SHP77 (cell line): ENCODE measurements around the gene HOXC12.

Experiments
- DNase-seq, 2 experiments: peaks; one replicate each; lab custom pipeline; 2025; lab: John Stamatoyannopoulos, UW

HOXC12 gene

DNA sequence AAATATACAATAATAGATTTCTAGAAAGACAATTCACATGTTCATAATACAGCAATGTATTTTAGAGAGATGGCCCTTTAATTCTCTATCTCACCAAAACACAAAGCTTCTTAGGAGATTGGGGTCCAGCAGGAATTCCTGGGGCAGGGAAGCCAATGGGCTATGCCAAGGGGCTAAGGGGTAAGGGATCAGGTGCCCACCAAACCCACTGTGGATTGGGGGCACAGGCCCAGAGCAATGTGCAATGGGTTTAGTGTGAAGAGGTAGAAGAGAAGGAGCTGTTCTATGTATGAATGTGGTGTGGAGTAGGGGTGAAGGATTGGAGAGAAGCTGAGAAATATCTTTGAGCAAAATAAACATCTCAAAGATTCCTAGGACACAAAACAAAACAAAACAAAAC is 13.5 kb upstream of the HOXC12 start:
- DNase-seq, result no peak

GRCh38 chr12:53941750-53942149 is 13.0 kb upstream of the HOXC12 start:
- DNase-seq, result no peak

GRCh38 chr12:53942467-53942997 is 12.2 kb upstream of the HOXC12 start:
- no peak for DNase-seq

GRCh38 chr12:53944209-53944608 is 10.5 kb upstream of the HOXC12 start:
- DNase-seq, result no peak

DNA sequence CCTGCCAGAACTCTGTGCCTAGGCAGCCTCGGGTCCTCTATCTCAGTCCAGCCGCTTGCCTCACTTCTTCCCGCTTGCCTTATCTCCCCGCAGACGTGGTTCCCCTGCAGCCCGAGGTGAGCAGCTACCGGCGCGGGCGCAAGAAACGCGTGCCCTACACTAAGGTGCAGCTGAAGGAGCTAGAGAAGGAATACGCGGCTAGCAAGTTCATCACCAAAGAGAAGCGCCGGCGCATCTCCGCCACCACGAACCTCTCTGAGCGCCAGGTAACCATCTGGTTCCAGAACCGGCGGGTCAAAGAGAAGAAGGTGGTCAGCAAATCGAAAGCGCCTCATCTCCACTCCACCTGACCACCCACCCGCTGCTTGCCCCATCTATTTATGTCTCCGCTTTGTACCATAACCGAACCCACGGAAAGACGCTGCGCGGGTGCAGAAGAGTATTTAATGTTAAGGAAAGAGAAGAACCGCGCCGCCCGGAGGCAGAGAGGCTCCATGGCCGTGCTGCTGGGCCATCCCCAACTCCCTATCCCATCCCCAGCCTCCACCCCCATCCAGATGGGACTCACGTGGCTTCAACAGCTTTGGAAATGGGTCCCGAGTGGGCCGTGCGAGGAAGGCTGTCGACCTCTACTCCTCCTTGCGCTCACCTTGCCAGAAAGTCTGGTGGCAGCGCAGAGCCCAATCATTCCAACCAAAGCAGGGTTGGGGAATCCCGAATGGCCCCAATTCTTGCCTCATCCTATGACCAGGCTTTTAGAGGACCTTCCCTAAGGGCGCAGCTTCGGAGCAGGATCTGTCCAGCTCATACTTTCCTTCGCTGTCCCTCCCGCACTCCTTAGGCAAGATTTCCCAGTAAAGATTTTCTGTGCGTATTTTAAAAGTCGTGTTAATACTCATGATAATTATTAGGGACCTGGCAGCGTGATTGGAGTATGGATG is 9.5 kb upstream of the HOXC12 start:
- DNase-seq, result no peak

DNA sequence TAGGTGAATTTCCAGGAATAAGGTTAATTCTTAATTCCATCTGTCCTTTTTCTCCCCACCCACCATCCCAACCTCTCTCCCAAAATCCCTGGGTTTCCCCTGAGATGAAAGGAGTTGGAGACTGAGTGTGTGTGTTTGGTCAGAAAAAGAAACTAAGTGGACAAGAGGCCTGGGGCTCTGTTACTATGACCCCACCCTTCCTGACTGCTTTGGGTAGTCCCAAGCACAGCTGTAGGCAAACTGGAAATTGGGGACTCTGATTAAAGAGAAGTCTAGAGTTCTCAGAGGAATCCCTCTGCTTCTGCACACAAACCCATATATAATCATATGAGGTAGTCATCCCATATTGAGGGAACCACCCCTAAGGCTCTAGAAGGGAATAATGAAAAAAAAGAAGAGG is 7.0 kb upstream of the HOXC12 start:
- no peak for DNase-seq

DNA sequence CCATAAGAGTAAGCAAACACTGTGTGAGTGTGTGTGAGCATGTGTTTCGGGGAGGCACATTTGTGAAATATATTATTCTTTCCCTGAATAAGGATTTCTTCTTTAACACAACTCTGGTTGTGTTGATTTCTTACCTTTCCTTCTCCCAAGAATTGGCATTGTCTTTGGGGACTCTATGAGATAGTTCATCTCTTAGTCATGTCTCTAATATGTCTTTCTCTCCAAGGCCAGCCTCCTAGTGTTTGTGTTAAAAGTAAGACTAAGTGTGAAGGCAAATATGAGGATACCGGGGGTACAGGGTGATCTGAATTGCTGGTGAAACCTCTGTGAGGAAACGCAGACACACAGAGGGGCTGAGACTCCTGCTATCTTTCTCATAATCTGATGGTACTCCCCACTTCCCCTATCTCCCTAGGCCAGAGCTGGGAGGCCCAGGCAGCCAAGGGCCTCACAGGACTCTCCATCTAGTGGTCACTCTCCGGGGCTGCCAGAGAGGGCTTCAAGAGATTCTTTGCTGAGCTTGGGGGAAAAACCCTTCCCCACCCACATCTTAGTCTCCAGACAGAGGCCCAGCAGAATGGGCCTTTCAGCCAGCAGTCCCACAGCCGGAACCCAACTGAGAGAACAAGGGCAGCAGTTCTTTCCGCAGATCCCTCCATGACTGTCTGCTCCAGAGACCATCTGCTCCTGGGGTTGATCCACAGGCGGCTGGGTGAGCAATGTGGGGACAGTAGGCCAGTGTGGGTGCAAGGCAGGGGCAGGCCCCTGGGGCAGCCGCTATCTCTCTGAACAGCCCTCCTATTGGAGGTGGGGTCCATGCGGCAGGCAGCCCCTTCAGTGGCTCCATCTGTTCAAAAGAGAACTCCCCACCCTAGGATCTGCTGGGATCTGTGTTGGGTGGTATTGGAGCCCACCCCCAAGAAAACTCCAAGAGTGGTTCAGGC is 5.8 kb upstream of the HOXC12 start:
- no peak for DNase-seq

GRCh38 chr12:53949631-53950436 is 4.9 kb upstream of the HOXC12 start:
- peak in 1 of 2 experiments; percentile 4 for DNase-seq

DNA sequence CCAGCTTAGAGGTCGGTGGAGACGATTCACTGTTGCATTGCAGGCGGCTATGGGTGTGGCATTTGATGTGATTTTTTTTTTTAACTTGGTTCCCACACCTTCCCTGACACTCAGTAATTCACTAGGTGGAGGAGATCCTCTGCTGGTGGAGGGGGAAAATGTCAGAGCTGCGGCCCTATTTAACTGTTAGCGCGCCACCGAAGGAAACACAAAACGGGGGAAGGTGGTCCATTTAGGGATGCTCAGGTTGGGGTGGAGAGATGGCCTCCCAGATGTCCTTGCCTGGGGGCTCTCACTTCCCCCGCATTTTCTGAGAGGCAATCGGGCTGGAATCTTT is 4.3 kb upstream of the HOXC12 start:
- DNase-seq, result no peak

DNA sequence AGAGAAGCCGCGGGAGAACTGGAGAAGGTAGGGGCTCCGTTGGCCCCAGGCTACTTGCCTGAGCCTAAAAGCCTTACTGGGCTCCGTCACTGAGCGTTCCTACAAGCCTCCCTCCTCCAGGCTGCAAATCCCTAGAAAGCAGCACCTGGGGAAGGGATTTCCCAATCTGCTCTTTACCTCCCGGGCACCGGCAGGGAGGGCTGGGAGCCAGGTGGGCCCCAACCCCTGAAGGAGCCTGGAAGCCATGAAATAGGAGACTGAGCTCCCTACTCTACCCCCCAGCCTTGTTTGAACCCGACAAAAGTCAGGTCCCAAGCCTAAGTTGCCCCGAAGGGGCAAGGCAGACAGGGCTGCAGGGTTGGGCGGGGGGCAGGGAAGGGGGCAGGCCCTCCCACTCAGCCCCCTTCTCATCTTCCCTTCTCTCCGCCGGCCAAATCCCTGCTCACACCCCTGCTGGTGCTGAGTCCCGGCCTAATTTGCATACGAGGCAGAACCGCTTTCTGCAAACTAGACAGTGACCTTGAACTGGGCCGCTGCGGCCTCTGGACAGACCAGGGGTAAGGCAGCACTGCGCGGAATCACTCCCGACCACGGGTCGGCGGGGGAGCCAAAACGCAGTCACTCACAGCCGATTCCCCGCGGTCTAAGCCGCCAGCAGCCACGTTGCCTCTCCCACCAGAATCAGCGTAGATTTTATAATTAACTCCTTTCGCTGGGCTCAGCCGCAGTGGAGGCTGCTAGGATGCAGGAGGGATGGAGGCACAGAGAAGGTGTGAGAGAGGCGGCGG is 3.7 kb upstream of the HOXC12 start:
- no peak for DNase-seq

DNA sequence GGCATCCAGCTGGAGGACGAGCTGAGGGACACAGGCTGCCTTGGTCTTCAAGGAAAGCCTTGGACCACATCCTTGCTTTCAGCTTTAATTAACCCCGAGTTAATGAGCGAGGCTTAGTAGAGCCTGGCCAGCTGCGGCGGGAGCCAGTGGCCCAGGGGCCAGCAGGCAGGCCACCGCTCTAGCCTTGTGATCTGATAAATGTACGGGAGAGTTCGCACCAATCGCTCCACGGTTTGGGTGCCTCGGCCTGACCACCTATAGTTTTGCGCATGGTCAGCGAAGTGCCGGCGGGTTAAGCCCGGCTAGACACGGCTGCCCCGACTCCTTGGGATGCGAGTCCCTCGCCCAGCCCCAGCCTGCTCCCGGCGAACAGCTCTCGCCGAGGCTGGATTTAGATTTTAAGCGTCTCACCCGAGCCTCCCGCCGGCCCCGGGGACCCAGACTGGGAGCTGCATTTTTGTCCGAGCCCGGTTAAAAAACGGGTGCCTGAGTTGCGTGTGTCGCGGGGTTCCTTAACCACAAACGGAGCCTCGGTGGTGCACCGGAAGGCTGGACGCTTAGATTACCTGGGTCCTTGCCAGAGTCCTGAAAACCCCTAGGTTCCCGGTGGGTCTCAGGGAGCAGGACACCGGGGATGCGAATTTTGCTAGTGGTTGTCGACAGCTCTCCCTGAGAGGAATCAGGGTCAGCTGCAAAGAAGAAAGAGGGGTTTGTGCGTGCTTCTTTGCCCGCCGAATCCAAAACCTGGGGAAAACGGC is 2.9 kb upstream of the HOXC12 start:
- no peak for DNase-seq

- DNase-seq, result no peak
Measured at GRCh38 chr12:53952335-53952694, 2.4 kb upstream of the HOXC12 start.

DNA sequence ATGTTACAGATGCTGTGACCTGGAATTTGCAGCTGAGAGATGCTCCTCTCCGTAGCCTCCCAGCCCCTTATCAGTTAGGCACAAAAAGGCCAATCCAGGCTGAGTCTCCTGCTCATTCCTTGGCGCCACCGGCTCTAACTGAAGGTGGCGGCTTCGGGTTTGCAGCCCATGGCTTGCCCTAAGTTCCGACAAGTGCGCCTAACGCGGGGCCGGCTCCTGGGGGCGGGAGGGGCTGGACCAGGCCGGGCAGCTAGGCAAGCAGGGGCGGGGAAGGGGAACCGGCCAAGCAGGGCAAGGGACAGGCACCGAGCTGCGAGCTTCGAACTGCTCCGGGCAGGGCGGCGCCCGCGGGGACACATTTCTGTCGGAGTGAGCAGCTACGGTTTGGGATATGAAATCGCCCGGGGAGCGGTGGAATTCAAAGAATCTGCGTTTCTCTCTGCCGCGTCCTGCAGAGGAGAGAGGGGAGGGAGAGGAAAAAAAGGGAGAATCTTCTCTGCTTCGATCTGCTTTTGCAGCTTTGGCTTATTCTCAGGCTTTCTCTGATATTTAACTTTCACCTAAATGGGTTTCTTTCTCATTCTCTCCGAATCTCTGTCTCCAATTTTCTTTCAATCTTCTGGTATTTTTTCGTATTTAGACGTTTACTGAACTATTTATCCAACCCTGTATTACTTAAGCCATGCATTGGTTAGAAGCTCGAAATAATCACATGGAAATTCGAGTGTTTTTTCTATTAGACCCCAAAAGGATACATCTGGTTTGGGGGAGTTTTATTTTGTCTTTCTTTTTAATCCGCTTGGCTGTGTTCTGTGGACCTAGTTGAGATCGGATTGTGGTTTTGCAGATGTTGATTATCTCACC is 1.6 kb upstream of the HOXC12 start:
- DNase-seq, result no peak

GRCh38 chr12:53953831-53954693 is 641 bp upstream of the HOXC12 start:
- DNase-seq, result no peak

DNA sequence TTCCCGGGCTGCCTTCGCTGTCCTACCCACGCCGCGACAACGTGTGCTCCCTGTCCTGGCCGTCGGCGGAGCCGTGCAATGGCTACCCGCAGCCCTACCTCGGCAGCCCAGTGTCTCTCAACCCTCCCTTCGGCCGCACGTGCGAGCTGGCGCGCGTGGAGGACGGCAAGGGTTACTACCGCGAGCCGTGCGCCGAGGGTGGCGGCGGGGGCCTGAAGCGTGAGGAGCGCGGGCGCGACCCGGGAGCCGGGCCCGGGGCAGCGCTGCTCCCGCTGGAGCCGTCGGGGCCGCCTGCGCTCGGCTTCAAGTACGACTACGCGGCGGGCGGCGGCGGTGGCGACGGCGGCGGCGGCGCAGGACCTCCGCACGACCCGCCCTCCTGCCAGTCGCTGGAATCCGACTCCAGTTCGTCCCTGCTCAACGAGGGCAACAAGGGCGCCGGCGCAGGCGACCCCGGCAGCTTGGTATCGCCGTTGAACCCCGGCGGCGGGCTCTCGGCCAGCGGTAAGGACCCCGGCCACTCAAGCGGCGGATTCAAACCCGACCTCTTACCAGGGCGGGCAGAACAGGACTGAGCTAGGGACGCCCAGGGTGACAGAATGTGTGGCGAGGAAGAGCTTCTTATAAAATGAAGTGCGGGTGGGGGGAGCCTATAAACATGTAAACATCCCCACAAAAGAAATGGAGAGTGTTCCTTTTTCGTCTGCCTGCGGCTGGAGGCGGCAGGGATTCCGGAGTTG is 503 bp downstream of the HOXC12 start:
- no peak for DNase-seq

DNA sequence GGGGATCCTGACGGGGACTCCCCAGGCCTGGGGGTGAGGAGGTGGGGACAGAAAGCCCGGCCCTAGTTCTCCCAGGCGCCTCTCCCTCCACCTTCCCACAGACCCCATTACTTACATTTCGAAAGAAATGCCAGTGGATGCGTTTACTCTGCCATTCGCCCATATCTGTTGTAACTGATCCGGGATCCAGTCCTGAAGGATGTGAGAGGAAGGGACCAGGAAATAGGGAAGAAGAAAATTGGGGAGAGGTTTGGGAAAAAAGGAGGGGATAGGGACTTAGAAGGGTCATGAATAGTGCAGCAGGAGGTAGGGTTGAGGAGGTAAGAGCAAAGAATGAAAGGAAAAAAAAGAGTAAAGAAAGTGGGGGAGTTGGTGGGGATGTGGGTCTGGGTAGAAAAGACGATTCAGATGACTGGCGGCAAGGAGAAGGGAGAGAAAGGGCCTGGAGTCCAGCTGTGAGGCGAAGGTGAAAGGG is 1.1 kb downstream of the HOXC12 start:
- DNase-seq, result no peak

- no peak for DNase-seq
Measured at GRCh38 chr12:53956251-53956887, 1.7 kb downstream of the HOXC12 start.
